Medulla oblongata (tissue), 1 donor: ENCODE results near the gene CYP4X1.
"Not testable (repeated sequence)": the region's sequence is repeated elsewhere in the genome, so short reads cannot be mapped to it uniquely, and the experiment has no call there.

Experiments
- DNase-seq: peaks from one replicate; pipeline ENCODE4 v3.0.0-alpha.2; 2015; ENCODE audit errors: extremely low spot score

CYP4X1 gene

GRCh38 chr1:47069509-47069908 lies 46.0 kb downstream of the CYP4X1 start:
- not testable (repeated sequence) for DNase-seq

GRCh38 chr1:47089356-47089755 lies 65.9 kb downstream of the CYP4X1 start:
- DNase-seq = not testable (repeated sequence)

GRCh38 chr1:47091476-47091875 lies 68.0 kb downstream of the CYP4X1 start:
- DNase-seq = not testable (repeated sequence)
